HUES64 (cell line): Measurements from ENCODE around the gene CPNE8.

ENCODE experiments used
- H3K27ac ChIP-seq: 2 replicates; pipeline ENCODE4 v1.7.0; 2013; ENCODE audit warnings: low read depth, low read length, inconsistent platforms
- H3K27me3 ChIP-seq: 2 replicates; pipeline ENCODE4 v1.6.1; 2013; ENCODE audit warnings: mild to moderate bottlenecking, low read length; ENCODE audit not compliant: insufficient read depth
- H3K36me3 ChIP-seq: 2 replicates; pipeline ENCODE4 v1.6.1; 2013; ENCODE audit warnings: mild to moderate bottlenecking, low read length; ENCODE audit not compliant: insufficient read depth
- H3K4me1 ChIP-seq: 2 replicates; pipeline ENCODE4 v1.6.1; 2013; ENCODE audit warnings: mild to moderate bottlenecking, low read length, moderate library complexity; ENCODE audit not compliant: insufficient read depth
- H3K4me3 ChIP-seq: 2 replicates; pipeline ENCODE4 v1.5.1; 2013; ENCODE audit warnings: mild to moderate bottlenecking, low read length, moderate library complexity
- H3K9ac ChIP-seq: 2 replicates; pipeline ENCODE4 v1.6.1; 2013; ENCODE audit warnings: mild to moderate bottlenecking, low read depth, low read length
- H3K9me3 ChIP-seq: 2 replicates; pipeline ENCODE4 v1.6.1; 2013; ENCODE audit warnings: low read depth, low read length; ENCODE audit not compliant: insufficient read depth
- WGBS: fragments of 150-250, 120-280 bp; methylation state at CpG from one replicate; pipeline ENCODE4 v1.1.7; 2013; ENCODE audit warnings: missing lambda C conversion rate; 5-methylcytosine and 5-hydroxymethylcytosine counted together

The CPNE8 gene

DNA sequence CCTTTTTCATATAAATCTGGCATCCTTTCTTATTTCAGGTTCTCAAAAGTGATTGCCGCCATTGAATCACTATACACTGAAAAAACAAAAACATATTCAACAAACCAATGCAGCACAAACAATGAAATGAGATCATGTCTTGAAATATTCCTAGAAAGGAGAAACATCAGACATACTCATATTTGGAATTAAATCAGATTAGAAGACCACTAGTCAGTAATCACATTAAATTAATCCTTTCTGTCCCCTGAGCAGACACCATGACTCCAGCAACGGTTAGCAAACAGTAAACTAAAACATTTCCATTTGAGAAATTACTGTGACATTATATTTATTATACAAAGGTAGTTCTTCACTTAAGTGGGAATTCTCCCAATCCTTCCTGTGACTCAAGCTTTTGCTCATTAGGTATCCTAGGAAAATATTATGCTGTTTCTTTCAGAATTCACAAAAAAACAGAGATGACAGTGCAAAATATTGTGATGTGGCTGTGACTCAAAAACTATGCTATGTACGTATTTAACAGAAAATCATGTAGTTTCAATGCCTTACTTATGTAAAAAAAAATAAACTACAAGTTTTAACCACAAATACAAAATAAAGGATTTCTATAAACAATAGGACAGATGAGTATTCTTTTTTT lies 29.7 kb downstream of the CPNE8 start:
- 90% methylated on average over 1 of the region's 3 CpGs for WGBS

GRCh38 chr12:38872561-38872960 lies 32.8 kb downstream of the CPNE8 start:
- Histone ChIP-seq H3K36me3 (no peaks in the 10 kb centered on the region), H3K9me3 (no peaks in the 10 kb centered on the region), H3K27ac (no peak overlapping the region), H3K4me1 (no peaks in the 10 kb centered on the region), H3K27me3 (no peaks in the 10 kb centered on the region), H3K9ac (no peak overlapping the region), H3K4me3 (no peak overlapping the region)

More for the DNA sequence above, 29.7 kb downstream of the CPNE8 start:
- H3K27me3 ChIP-seq = no peaks in the 10 kb centered on the region
- H3K4me1 ChIP-seq = no peaks in the 10 kb centered on the region
- no peak overlapping the region for H3K27ac ChIP-seq
- no peak overlapping the region for H3K4me3 ChIP-seq
- H3K9me3 ChIP-seq = peaks cover 6% of the 10 kb centered on the region; the same call in 1 of the 2 replicates
- no peak overlapping the region for H3K9ac ChIP-seq
- no peaks in the 10 kb centered on the region for H3K36me3 ChIP-seq

DNA sequence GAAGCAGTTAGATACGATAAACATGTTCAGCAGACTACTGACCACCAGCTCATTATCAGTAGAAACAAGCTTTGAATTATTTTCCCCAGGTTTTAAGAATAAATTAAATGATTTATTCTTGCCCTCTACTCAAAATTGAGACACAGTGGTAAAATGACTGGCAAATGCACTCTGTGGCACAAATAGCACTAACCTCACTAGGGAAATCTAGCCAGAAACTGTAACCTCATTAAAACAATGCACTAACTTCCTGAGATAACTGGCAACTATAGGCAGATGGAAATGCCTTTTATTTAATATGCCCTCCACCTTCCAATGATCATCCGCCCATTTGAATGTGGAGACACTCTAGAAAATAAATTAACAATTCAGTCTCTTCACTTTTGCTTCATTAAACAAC lies 33.2 kb downstream of the CPNE8 start:
- Histone ChIP-seq H3K9ac (no peak overlapping the region), H3K4me3 (no peak overlapping the region), H3K27ac (no peak overlapping the region), H3K4me1 (no peaks in the 10 kb centered on the region), H3K36me3 (no peaks in the 10 kb centered on the region), H3K9me3 (no peaks in the 10 kb centered on the region), H3K27me3 (no peaks in the 10 kb centered on the region)
- WGBS = 92% methylated on average over 2 of the region's 2 CpGs

GRCh38 chr12:38869036-38869435 lies 36.4 kb downstream of the CPNE8 start:
- Histone ChIP-seq H3K4me3 (no peak overlapping the region), H3K27ac (no peak overlapping the region), H3K9me3 (no peaks in the 10 kb centered on the region), H3K9ac (no peak overlapping the region), H3K36me3 (no peaks in the 10 kb centered on the region), H3K27me3 (no peaks in the 10 kb centered on the region), H3K4me1 (no peaks in the 10 kb centered on the region)

- H3K4me1 ChIP-seq = no peaks in the 10 kb centered on the region; the same call in 1 of the 2 replicates
- H3K27me3 ChIP-seq = no peaks in the 10 kb centered on the region
- no peak overlapping the region for H3K27ac ChIP-seq
- H3K9ac ChIP-seq = no peak overlapping the region
- 92% methylated on average over 1 of the region's 1 CpG for WGBS
- H3K4me3 ChIP-seq = no peak overlapping the region
- no peaks in the 10 kb centered on the region for H3K36me3 ChIP-seq
- no peaks in the 10 kb centered on the region for H3K9me3 ChIP-seq
These were observed 54.9 kb downstream of the CPNE8 start for GRCh38 chr12:38850461-38850860.

DNA sequence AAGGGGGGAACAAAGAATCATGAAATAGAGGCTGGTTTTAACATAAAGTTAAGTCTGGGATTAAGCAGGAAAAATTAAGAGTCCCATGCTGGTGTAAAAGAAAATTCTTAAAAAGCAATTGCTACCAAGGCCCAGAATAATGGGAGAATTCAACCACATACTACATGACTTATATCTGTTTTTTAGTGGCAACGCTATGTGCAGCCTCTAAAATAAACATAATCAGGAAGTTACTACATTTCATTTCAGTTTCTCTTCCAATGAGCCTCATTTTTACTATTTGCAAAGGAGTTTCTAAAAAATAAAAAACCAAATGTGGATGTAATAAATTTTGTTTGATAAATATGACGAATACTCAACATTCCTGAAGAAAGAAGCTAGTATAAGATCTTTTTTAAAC lies 58.1 kb downstream of the CPNE8 start:
- Histone ChIP-seq H3K27ac (no peak overlapping the region), H3K4me1 (no peaks in the 10 kb centered on the region; the same call in 1 of the 2 replicates), H3K9me3 (no peaks in the 10 kb centered on the region), H3K36me3 (no peaks in the 10 kb centered on the region), H3K27me3 (no peaks in the 10 kb centered on the region), H3K9ac (no peak overlapping the region), H3K4me3 (no peak overlapping the region)
- 100% methylated on average over 1 of the region's 2 CpGs for WGBS

DNA sequence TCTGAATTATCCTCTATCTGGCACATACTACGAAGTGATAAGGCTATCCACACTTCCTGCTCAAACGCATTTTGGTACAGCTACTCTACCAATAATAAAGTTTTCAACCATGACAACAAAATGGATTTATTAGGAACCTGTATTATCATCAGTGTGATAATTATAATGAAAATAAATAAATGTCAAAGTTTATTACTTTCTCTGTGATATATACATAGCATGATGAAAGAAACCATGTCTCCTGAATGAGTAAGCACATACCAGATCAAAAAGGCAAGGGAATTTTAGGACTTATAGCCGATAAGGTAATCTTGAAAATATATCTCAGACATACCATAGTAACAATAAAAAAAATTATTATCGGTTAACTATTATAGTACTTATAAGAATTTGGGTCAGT lies 61.1 kb downstream of the CPNE8 start:
- 100% methylated on average over 2 of the region's 4 CpGs for WGBS
- no peaks in the 10 kb centered on the region; the same call in 1 of the 2 replicates for H3K4me1 ChIP-seq
- no peaks in the 10 kb centered on the region for H3K27me3 ChIP-seq
- no peak overlapping the region for H3K27ac ChIP-seq
- no peaks in the 10 kb centered on the region for H3K36me3 ChIP-seq
- no peaks in the 10 kb centered on the region for H3K9me3 ChIP-seq
- H3K4me3 ChIP-seq = no peak overlapping the region
- no peak overlapping the region for H3K9ac ChIP-seq

- Histone ChIP-seq H3K4me1 (no peaks in the 10 kb centered on the region), H3K27me3 (no peaks in the 10 kb centered on the region), H3K4me3 (no peak overlapping the region), H3K9ac (no peak overlapping the region), H3K27ac (no peak overlapping the region), H3K9me3 (no peaks in the 10 kb centered on the region), H3K36me3 (no peaks in the 10 kb centered on the region)
- 89% methylated on average over 2 of the region's 2 CpGs for WGBS
These were observed 67.1 kb downstream of the CPNE8 start for GRCh38 chr12:38838056-38838850.

DNA sequence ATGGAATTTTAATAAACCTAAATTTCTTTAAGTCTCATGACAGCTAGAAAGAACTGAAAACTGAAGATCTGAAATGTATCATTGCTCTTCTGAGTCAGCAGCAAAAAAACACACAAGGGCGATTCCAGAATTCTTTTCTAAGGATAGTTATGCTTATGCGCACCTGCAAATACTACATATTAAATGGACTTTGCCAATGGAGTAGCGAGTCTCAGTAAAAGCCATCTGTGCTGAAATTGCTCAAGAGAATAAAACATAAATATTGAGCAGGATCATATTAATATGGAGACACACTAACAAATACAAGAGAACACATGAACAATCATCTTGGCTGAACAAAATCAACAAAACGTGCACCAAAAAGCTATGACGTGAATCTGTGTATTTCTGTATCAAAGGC lies 73.7 kb downstream of the CPNE8 start:
- Histone ChIP-seq H3K4me3 (no peak overlapping the region), H3K4me1 (no peaks in the 10 kb centered on the region), H3K36me3 (no peaks in the 10 kb centered on the region), H3K9ac (no peak overlapping the region), H3K27ac (no peak overlapping the region), H3K9me3 (no peaks in the 10 kb centered on the region), H3K27me3 (no peaks in the 10 kb centered on the region)
- 95% methylated on average over 5 of the region's 5 CpGs for WGBS

GRCh38 chr12:38825006-38825405 lies 80.4 kb downstream of the CPNE8 start:
- Histone ChIP-seq H3K9ac (no peak overlapping the region), H3K36me3 (no peaks in the 10 kb centered on the region), H3K27me3 (no peaks in the 10 kb centered on the region), H3K9me3 (no peaks in the 10 kb centered on the region), H3K4me1 (no peaks in the 10 kb centered on the region; the same call in 1 of the 2 replicates), H3K4me3 (no peak overlapping the region), H3K27ac (no peak overlapping the region)
- 96% methylated on average over 4 of the region's 4 CpGs for WGBS

GRCh38 chr12:38823738-38824137 lies 81.7 kb downstream of the CPNE8 start:
- Histone ChIP-seq H3K4me1 (no peaks in the 10 kb centered on the region; the same call in 1 of the 2 replicates), H3K36me3 (no peaks in the 10 kb centered on the region), H3K9ac (no peak overlapping the region), H3K27me3 (no peaks in the 10 kb centered on the region), H3K9me3 (no peaks in the 10 kb centered on the region), H3K27ac (no peak overlapping the region), H3K4me3 (no peak overlapping the region)
- WGBS = 85% methylated on average over 6 of the region's 6 CpGs
